H9 (cell line): ENCODE data around the gene LINC00305. TPM values are rescaled to one million over a fixed set of nuclear protein-coding genes. Genes with fewer than 3 reads are reported as not detected.

Source experiments
- DNase-seq: peaks from one replicate; pipeline ENCODE4 v3.0.0-alpha.2; 2017
- H2AFZ ChIP-seq: one replicate; pipeline ENCODE4 v1.6.1; 2013; ENCODE audit warnings: mild to moderate bottlenecking, low read length, control low read depth, moderate library complexity
- H2AK5ac ChIP-seq: 2 replicates; pipeline ENCODE4 v1.6.1; 2013; ENCODE audit warnings: low read length, control low read depth, mixed read lengths; ENCODE audit not compliant: insufficient read length
- H2BK120ac ChIP-seq: one replicate; pipeline ENCODE4 v1.6.1; 2013; ENCODE audit warnings: low read depth, mild to moderate bottlenecking, low read length, control low read depth, inconsistent platforms; ENCODE audit not compliant: poor library complexity, severe bottlenecking
- H2BK12ac ChIP-seq: 2 replicates; pipeline ENCODE4 v1.6.1; 2013; ENCODE audit warnings: low read length, control low read depth, mixed read lengths, low read depth; ENCODE audit not compliant: insufficient read length
- H2BK15ac ChIP-seq: 2 replicates; pipeline ENCODE4 v1.6.1; 2013; ENCODE audit warnings: low read depth, low read length, control low read depth
- H2BK20ac ChIP-seq: one replicate; pipeline ENCODE4 v1.6.1; 2013; ENCODE audit warnings: low read depth, mild to moderate bottlenecking, low read length, control low read depth, inconsistent platforms; ENCODE audit not compliant: poor library complexity, severe bottlenecking
- H2BK5ac ChIP-seq: 2 replicates; pipeline ENCODE4 v1.6.1; 2013; ENCODE audit warnings: low read length, control low read depth, mixed read lengths; ENCODE audit not compliant: insufficient read length
- H3K14ac ChIP-seq: 2 replicates; pipeline ENCODE4 v1.6.1; 2013; ENCODE audit warnings: low read length, control low read depth; ENCODE audit not compliant: insufficient read depth
- H3K18ac ChIP-seq: 2 replicates; pipeline ENCODE4 v1.6.1; 2013; ENCODE audit warnings: low read depth, mild to moderate bottlenecking, mixed read lengths, low read length, control low read depth; ENCODE audit not compliant: insufficient read length
- H3K23ac ChIP-seq: 2 replicates; pipeline ENCODE4 v1.6.1; 2013; ENCODE audit warnings: low read length, control low read depth, mixed read lengths, low read depth; ENCODE audit not compliant: insufficient read length
- H3K23me2 ChIP-seq: 2 replicates; pipeline ENCODE4 v1.6.1; 2013; ENCODE audit warnings: low read depth, mild to moderate bottlenecking, mixed read lengths, low read length, control low read depth; ENCODE audit not compliant: insufficient read length, poor library complexity, severe bottlenecking
- H3K27ac ChIP-seq: 2 replicates; pipeline ENCODE4 v1.5.1; 2013; ENCODE audit warnings: low read length, control low read depth, mixed read lengths, low read depth; ENCODE audit not compliant: insufficient read length
- H3K27me3 ChIP-seq: 2 replicates; pipeline ENCODE4 v1.6.1; 2013; ENCODE audit warnings: low read length, control low read depth, inconsistent platforms; ENCODE audit not compliant: insufficient read depth
- H3K4ac ChIP-seq: 2 replicates; pipeline ENCODE4 v1.6.1; 2013; ENCODE audit warnings: low read depth, mild to moderate bottlenecking, control low read depth, inconsistent platforms, low read length, moderate library complexity
- H3K4me1 ChIP-seq: 2 replicates; pipeline ENCODE4 v1.6.1; 2013; ENCODE audit warnings: low read length, control low read depth, inconsistent platforms; ENCODE audit not compliant: insufficient read depth
- H3K4me2 ChIP-seq: 2 replicates; pipeline ENCODE4 v1.6.1; 2013; ENCODE audit warnings: low read length, control low read depth, mixed read lengths; ENCODE audit not compliant: insufficient read length, insufficient read depth
- H3K56ac ChIP-seq: 2 replicates; pipeline ENCODE4 v1.6.1; 2013; ENCODE audit warnings: low read depth, mild to moderate bottlenecking, mixed read lengths, low read length, control low read depth; ENCODE audit not compliant: insufficient read length
- H3K79me1 ChIP-seq: 2 replicates; pipeline ENCODE4 v1.6.1; 2013; ENCODE audit warnings: low read depth, mild to moderate bottlenecking, moderate library complexity, low read length, control low read depth, inconsistent platforms; ENCODE audit not compliant: insufficient read depth, poor library complexity, severe bottlenecking
- H3K79me2 ChIP-seq: 2 replicates; pipeline ENCODE4 v1.6.1; 2013; ENCODE audit warnings: low read length, control low read depth, inconsistent platforms; ENCODE audit not compliant: insufficient read depth
- H3K9ac ChIP-seq: 2 replicates; pipeline ENCODE4 v1.6.1; 2013; ENCODE audit warnings: low read length, control low read depth, mixed read lengths; ENCODE audit not compliant: insufficient read length; ENCODE audit errors: extremely low read depth
- H3K9me3 ChIP-seq: one replicate; pipeline ENCODE4 v1.6.1; 2013; ENCODE audit warnings: low read depth, low read length, inconsistent platforms; ENCODE audit not compliant: control insufficient read depth
- H3T11ph ChIP-seq: one replicate; pipeline ENCODE4 v1.6.1; 2013; ENCODE audit warnings: mild to moderate bottlenecking, low read length, control low read depth, inconsistent platforms
- H4K20me1 ChIP-seq: one replicate; pipeline ENCODE4 v1.6.1; 2013; ENCODE audit not compliant: control insufficient read depth, insufficient read length, insufficient read depth
- H4K5ac ChIP-seq: 2 replicates; pipeline ENCODE4 v1.6.1; 2013; ENCODE audit warnings: low read depth, mild to moderate bottlenecking, mixed read lengths, low read length, control low read depth; ENCODE audit not compliant: insufficient read length
- H4K8ac ChIP-seq: replicated peaks from 2 replicates; pipeline ENCODE4 v1.6.1; 2013; ENCODE audit warnings: low read length, control low read depth, mixed read lengths, low read depth; ENCODE audit not compliant: insufficient read length
- H4K91ac ChIP-seq: 2 replicates; pipeline ENCODE4 v1.6.1; 2013; ENCODE audit warnings: low read depth, mild to moderate bottlenecking, moderate library complexity, mixed read lengths, low read length, control low read depth; ENCODE audit not compliant: insufficient read length
- H3K27ac Mint-ChIP-seq, 3 experiments: 2 replicates in 2 of 3; 3 replicates in 1 of 3; pipeline ENCODE4 v1.8.0; 2020 to 2021; ENCODE audit warnings: mixed read lengths in 3 of 3, mild to moderate bottlenecking in 1 of 3, moderate library complexity in 1 of 3
- H3K27me3 Mint-ChIP-seq: 2 replicates; pipeline ENCODE4 v1.8.0; 2021; ENCODE audit warnings: low read depth, mild to moderate bottlenecking, moderate library complexity, mixed read lengths
- H3K36me3 Mint-ChIP-seq, 3 experiments: 2 replicates in 2 of 3; 3 replicates in 1 of 3; pipeline ENCODE4 v1.8.0; 2020 to 2021; ENCODE audit warnings: low read depth in 3 of 3, mixed read lengths in 3 of 3; ENCODE audit not compliant: insufficient read depth in 1 of 3
- H3K4me1 Mint-ChIP-seq, 2 experiments: 2 replicates each; pipeline ENCODE4 v1.8.0; 2020; ENCODE audit warnings: mixed read lengths in 2 of 2
- H3K4me3 Mint-ChIP-seq, 2 experiments: 2 replicates in 1 of 2; 3 replicates in 1 of 2; pipeline ENCODE4 v1.8.0; 2020 to 2021; ENCODE audit warnings: mild to moderate bottlenecking in 2 of 2, mixed read lengths in 2 of 2, moderate library complexity in 1 of 2
- H3K9me3 Mint-ChIP-seq, 2 experiments: 2 replicates in 1 of 2; 3 replicates in 1 of 2; pipeline ENCODE4 v1.8.0; 2020; ENCODE audit warnings: mild to moderate bottlenecking in 2 of 2, mixed read lengths in 2 of 2, moderate library complexity in 1 of 2
- WGBS: extraction: QIAGEN DNeasy Blood & Tissue Kit; methylation state at CpG from one replicate; pipeline ENCODE4 v1.1.7; 2013; ENCODE audit warnings: missing lambda C conversion rate, low lambda C conversion rate, mixed read lengths; ENCODE audit not compliant: insufficient read length; ENCODE audit errors: extremely low coverage; 5-methylcytosine and 5-hydroxymethylcytosine counted together
- total RNA-seq: library from RNA; stranded (reverse); gene quantifications from 2 replicates; pipeline ENCODE4 v1.2.1, GENCODE V29; 2021
- TF ChIP-seq, protein P1 (sequence below): fragments of 200-600 bp; sonication (generic); conservative IDR thresholded peaks from 3 replicates; pipeline ENCODE4 v1.8.0; 2021; ENCODE audit warnings: antibody characterized with exemption, mild to moderate bottlenecking

The LINC00305 gene
- total RNA-seq, 1 experiment from 2014 or later: not detected

DNA sequence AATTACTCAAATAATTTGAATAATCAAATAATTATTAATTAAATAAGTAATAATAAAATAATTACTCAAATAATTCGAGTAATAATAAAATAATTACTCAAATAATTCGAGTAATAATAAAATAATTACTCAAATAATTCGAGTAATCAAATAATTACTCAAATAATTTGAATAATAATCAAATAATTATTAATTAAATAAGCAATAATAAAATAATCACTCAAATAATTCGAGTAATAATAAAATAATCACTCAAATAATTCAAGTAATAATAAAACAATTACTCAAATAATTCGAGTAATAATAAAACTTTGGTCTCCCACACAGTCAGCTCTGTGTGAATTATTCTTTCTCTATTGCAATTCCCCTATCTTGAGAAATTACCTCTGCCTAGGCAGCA, 30.0 kb upstream of the LINC00305 start:
- Histone ChIP-seq H3K79me1 (no peaks in the 10 kb centered on the region), H3K9me3 (no peaks in the 10 kb centered on the region), H4K5ac (no peak overlapping the region), H3K14ac (no peak overlapping the region), H2AK5ac (no peak overlapping the region), H2BK15ac (no peak overlapping the region), H3K56ac (no peak overlapping the region), H3K23me2 (no peaks in the 10 kb centered on the region), H2BK120ac (no peak overlapping the region), H3T11ph (no peak overlapping the region), H3K79me2 (no peaks in the 10 kb centered on the region), H4K91ac (no peak overlapping the region), H2BK5ac (no peak overlapping the region), H3K4ac (no peak overlapping the region), H2AFZ (no peak overlapping the region), H3K4me2 (no peak overlapping the region), H3K18ac (no peak overlapping the region), H3K9ac (no peak overlapping the region), H2BK20ac (no peak overlapping the region), H4K8ac (no peak overlapping the region), H3K23ac (no peak overlapping the region), H3K4me1 (no peaks in the 10 kb centered on the region), H3K27ac (no peak overlapping the region), H2BK12ac (no peak overlapping the region), H4K20me1 (no peaks in the 10 kb centered on the region), H3K27me3 (no peaks in the 10 kb centered on the region)
- peaks cover 0 to 8% (median 6%) of the 10 kb centered on the region in 3 experiments; a peak in 5 of 7 replicates for H3K36me3 Mint-ChIP-seq
- TF ChIP-seq, protein P1, sequence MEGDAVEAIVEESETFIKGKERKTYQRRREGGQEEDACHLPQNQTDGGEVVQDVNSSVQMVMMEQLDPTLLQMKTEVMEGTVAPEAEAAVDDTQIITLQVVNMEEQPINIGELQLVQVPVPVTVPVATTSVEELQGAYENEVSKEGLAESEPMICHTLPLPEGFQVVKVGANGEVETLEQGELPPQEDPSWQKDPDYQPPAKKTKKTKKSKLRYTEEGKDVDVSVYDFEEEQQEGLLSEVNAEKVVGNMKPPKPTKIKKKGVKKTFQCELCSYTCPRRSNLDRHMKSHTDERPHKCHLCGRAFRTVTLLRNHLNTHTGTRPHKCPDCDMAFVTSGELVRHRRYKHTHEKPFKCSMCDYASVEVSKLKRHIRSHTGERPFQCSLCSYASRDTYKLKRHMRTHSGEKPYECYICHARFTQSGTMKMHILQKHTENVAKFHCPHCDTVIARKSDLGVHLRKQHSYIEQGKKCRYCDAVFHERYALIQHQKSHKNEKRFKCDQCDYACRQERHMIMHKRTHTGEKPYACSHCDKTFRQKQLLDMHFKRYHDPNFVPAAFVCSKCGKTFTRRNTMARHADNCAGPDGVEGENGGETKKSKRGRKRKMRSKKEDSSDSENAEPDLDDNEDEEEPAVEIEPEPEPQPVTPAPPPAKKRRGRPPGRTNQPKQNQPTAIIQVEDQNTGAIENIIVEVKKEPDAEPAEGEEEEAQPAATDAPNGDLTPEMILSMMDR: no peak
- H3K27ac Mint-ChIP-seq: no peak overlapping the region
- no peak for DNase-seq
- H3K9me3 Mint-ChIP-seq: peaks cover 0 to 3% of the 10 kb centered on the region in 2 experiments; a peak in 3 of 5 replicates
- H3K4me1 Mint-ChIP-seq: peaks cover 18% of the 10 kb centered on the region in 2 experiments
- WGBS: no CpG with 5 or more reads among the region's 5 CpGs
- H3K27me3 Mint-ChIP-seq: no peaks in the 10 kb centered on the region
- H3K4me3 Mint-ChIP-seq: no peak overlapping the region
